Transverse colon (tissue), 4 donors: ENCODE results near the gene CCSER2.

Source experiments
- CTCF ChIP-seq, 5 experiments: fragments of 200-600 bp in 3 of 5; fragments of 450-650 bp in 2 of 5; sonication (generic) in 3 of 5; IDR thresholded peaks; 1 replicate in 2 of 5; 2 replicates in 3 of 5; pipeline ENCODE4 v1.5.1; 2016 to 2017; ENCODE audit warnings: antibody characterized with exemption in 5 of 5, inconsistent platforms in 3 of 5, mild to moderate bottlenecking in 2 of 5, moderate library complexity in 1 of 5
- EP300 ChIP-seq: sonication (generic); formaldehyde crosslinking; IDR thresholded peaks from one replicate; pipeline ENCODE4 v1.6.1; 2017; ENCODE audit warnings: antibody characterized with exemption, low read depth
- POLR2A ChIP-seq: fragments of 450-650 bp; IDR thresholded peaks from one replicate; pipeline ENCODE4 v1.6.1; 2016; ENCODE audit warnings: antibody characterized with exemption, mild to moderate bottlenecking, moderate library complexity
- POLR2AphosphoS5 ChIP-seq, 3 donors: sonication (generic); formaldehyde crosslinking; IDR thresholded peaks; one replicate each; pipeline ENCODE4 v1.6.1; 2016; ENCODE audit warnings: antibody characterized with exemption in 3 of 3

GRCh38 chr10:84550756-84551436, 222.5 kb downstream of the CCSER2 start:
- TF ChIP-seq CTCF (IDR thresholded peaks at IDR 0.05): no peak
- TF ChIP-seq POLR2A: no peak
- no peak for TF ChIP-seq EP300
- no peak for TF ChIP-seq POLR2AphosphoS5 (IDR thresholded peaks at IDR 0.05)
